Neural progenitor cell (in vitro differentiated cells): ENCODE measurements around the gene CTNNA3.

Experiments used
- EZH2 ChIP-seq: fragments of 200-600 bp; sonication (generic); IDR thresholded peaks from 2 replicates; pipeline ENCODE4 v1.6.1; 2017; ENCODE audit warnings: antibody characterized with exemption, mild to moderate bottlenecking, moderate library complexity
- TF ChIP-seq, protein P1 (sequence below): fragments of 200-600 bp; sonication (generic); IDR thresholded peaks from 2 replicates; pipeline ENCODE4 v1.5.1; 2017; ENCODE audit warnings: antibody characterized with exemption, mild to moderate bottlenecking

DNA sequence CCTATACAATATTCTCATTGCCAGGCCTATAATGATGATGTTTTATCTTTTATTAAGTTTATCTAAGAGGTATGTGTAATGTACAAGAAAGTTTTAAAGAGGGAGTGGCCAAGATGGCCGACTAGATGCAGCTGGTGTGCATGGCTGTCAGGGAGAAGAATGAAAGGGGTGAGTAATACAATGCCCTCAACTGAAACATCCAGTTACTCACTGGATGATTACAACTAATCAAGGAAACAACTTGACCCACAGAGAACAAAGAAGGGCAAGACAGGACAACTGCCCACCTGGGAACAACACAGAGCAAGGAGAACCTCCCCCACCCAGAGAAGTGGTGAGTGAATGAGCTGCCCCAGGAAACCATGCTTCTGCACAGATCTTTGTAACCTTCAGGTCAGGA lies 1650.1 kb downstream of the CTNNA3 start:
- TF ChIP-seq, protein P1, sequence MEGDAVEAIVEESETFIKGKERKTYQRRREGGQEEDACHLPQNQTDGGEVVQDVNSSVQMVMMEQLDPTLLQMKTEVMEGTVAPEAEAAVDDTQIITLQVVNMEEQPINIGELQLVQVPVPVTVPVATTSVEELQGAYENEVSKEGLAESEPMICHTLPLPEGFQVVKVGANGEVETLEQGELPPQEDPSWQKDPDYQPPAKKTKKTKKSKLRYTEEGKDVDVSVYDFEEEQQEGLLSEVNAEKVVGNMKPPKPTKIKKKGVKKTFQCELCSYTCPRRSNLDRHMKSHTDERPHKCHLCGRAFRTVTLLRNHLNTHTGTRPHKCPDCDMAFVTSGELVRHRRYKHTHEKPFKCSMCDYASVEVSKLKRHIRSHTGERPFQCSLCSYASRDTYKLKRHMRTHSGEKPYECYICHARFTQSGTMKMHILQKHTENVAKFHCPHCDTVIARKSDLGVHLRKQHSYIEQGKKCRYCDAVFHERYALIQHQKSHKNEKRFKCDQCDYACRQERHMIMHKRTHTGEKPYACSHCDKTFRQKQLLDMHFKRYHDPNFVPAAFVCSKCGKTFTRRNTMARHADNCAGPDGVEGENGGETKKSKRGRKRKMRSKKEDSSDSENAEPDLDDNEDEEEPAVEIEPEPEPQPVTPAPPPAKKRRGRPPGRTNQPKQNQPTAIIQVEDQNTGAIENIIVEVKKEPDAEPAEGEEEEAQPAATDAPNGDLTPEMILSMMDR: no peak
- TF ChIP-seq EZH2: no peak
